Measurements from ENCODE around the gene SDHAF3.

- TF ChIP-seq CTCF (IDR thresholded peaks at IDR 0.05; ENCODE audit: low read depth, low read length, poor library complexity, severe bottlenecking) (no peak), EZH2phosphoT487 (IDR thresholded peaks at IDR 0.05; ENCODE audit: borderline replicate concordance, low read length) (no peak)
These were observed 101.7 kb downstream of the SDHAF3 start for GRCh38 chr7:97219237-97219636.
